Measurements from ENCODE around the gene NANS. TPM values are rescaled to one million over a fixed set of nuclear protein-coding genes. Genes with fewer than 3 reads are reported as not detected.
A peak's percentile ranks its signal among the peaks of the same experiment; 100 is the strongest.

Gene NANS
- total and polyA plus RNA-seq, 2 of the 13 experiments (the other 11 are each of a cell fraction or from before 2014, with no cell fraction given), result 86.9 to 203 TPM

GRCh38 chr9:98045234-98046179 lies 11.0 kb upstream of the NANS start (continued):
- no peak for TF ChIP-seq ZBTB10 (CRISPR knock-in tag; IDR thresholded peaks at IDR 0.05; ENCODE audit: borderline replicate concordance)
- 0 out of 2 replicates have a peak, but pooled peaks have one; percentile 36 for TF ChIP-seq ZBTB40 (IDR thresholded peaks at IDR 0.05)
- TF ChIP-seq ZBTB40 (CRISPR knock-in tag; IDR thresholded peaks at IDR 0.05), result no peak
- TF ChIP-seq TARDBP (CRISPR knock-in tag; IDR thresholded peaks at IDR 0.05), result no peak
- peak; percentile 76 for TF ChIP-seq POGZ (CRISPR knock-in tag; IDR thresholded peaks at IDR 0.05)
- peak; percentile 65 for TF ChIP-seq THAP11 (CRISPR knock-in tag; IDR thresholded peaks at IDR 0.05)
- TF ChIP-seq ZNF747 (CRISPR knock-in tag; IDR thresholded peaks at IDR 0.05; ENCODE audit: borderline replicate concordance), result no peak
- TF ChIP-seq STAG1 (CRISPR knock-in tag; IDR thresholded peaks at IDR 0.05), result no peak
- no peak for TF ChIP-seq CEBPG (CRISPR knock-in tag; IDR thresholded peaks at IDR 0.05)
- TF ChIP-seq, protein P1, sequence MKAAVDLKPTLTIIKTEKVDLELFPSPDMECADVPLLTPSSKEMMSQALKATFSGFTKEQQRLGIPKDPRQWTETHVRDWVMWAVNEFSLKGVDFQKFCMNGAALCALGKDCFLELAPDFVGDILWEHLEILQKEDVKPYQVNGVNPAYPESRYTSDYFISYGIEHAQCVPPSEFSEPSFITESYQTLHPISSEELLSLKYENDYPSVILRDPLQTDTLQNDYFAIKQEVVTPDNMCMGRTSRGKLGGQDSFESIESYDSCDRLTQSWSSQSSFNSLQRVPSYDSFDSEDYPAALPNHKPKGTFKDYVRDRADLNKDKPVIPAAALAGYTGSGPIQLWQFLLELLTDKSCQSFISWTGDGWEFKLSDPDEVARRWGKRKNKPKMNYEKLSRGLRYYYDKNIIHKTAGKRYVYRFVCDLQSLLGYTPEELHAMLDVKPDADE (CRISPR knock-in tag; IDR thresholded peaks at IDR 0.05), result no peak
- no peak for TF ChIP-seq POLR2AphosphoS2 (IDR thresholded peaks at IDR 0.05; ENCODE audit: low read depth, low read length)
- TF ChIP-seq ZNF773 (CRISPR knock-in tag; IDR thresholded peaks at IDR 0.05; ENCODE audit: borderline replicate concordance), result no peak
- TF ChIP-seq NFATC3 (CRISPR knock-in tag; IDR thresholded peaks at IDR 0.05), result no peak
- TF ChIP-seq HNF1B (CRISPR knock-in tag; IDR thresholded peaks at IDR 0.05), result no peak

All from HepG2 (cell line).